KOPT-K1 (cell line): Measurements from ENCODE around the gene NCMAP.
"Not testable (repeated sequence)": the region's sequence is repeated elsewhere in the genome, so short reads cannot be mapped to it uniquely, and the experiment has no call there.

ENCODE experiments used
- H3K27ac ChIP-seq: fragments of 200-600 bp; sonication (generic); 2 replicates; pipeline ENCODE4 v1.5.1; 2016; ENCODE audit warnings: antibody characterized with exemption, mild to moderate bottlenecking, low read depth, low read length; ENCODE audit not compliant: poor library complexity, severe bottlenecking
- H3K36me3 ChIP-seq: fragments of 200-600 bp; sonication (generic); 2 replicates; pipeline ENCODE4 v1.5.1; 2017; ENCODE audit warnings: antibody characterized with exemption, mild to moderate bottlenecking, low read length, moderate library complexity; ENCODE audit not compliant: insufficient read depth
- H3K9me3 ChIP-seq: fragments of 200-600 bp; sonication (generic); 2 replicates; pipeline ENCODE4 v1.5.1; 2017; ENCODE audit warnings: antibody characterized with exemption, low read length, mild to moderate bottlenecking; ENCODE audit not compliant: insufficient read depth, poor library complexity, severe bottlenecking

NCMAP gene

DNA sequence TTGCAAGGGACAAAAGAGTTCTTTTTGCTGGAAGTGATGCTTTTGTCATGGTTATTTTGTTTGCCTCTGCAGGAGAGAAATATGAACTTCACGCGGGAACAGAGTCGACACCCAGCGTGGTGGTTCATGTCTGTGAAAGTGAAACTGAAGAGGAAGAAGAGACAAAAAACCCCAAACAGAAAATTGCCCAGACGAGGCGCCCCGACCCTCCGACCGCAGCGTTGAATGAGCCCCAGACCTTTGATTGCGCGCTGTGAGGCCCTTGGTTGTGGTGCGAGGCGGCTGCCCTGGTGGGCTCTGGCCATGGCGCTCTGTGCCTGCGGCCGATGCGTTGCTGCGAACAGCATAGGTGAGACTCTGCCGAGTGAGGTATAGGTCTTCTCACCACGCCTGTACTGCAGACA lies 20.9 kb upstream of the NCMAP start:
- peak overlapping the region; percentile 88 for H3K27ac ChIP-seq

DNA sequence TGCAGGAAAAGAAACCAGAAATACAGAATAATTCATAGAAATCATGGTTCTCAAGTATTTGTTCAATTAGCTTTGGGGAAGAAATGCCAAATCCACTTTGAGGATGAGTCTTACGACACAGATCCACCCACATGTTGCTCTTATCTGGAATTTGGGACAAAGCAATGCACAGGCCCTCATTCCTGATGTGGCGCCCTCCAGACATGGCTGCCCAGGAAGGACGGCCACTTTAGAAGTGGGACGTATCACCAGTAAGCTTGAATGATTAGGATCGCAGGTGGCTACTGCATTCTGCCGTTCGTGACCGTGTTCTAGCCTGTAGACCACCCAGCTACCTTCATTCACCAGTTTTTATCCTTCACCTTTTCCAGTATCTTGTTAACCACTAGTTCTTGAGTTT lies 20.1 kb upstream of the NCMAP start:
- no peaks in the 10 kb centered on the region for H3K36me3 ChIP-seq
- H3K27ac ChIP-seq = peak overlapping the region; percentile 88
- H3K9me3 ChIP-seq = no peaks in the 10 kb centered on the region

More for the DNA sequence above, 20.9 kb upstream of the NCMAP start:
- H3K36me3 ChIP-seq = no peaks in the 10 kb centered on the region
- H3K9me3 ChIP-seq = no peaks in the 10 kb centered on the region

DNA sequence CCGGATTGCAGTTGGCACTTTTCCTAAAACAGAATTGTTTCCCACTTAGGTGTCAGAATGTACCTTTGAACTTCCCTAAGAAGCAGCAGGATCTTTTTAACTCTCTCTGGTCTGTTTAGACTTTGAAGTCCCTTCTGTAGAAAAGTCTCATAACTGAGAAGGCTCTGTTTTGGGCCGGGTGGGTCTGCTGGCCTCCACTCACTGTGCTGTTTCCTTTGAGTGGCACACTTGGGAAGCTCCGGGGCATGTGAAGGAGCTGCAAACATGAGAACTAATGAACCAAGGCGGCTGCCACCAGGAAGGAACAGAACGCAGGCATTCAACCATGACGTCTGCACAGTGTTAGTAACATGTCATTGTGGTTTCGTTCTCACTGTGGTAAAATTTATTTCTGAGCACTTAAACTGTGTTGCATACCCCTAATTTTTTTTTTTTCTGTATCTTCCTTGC lies 19.5 kb upstream of the NCMAP start:
- Histone ChIP-seq H3K9me3 (no peaks in the 10 kb centered on the region), H3K27ac (peak overlapping the region; percentile 88), H3K36me3 (no peaks in the 10 kb centered on the region)

GRCh38 chr1:24540051-24540905 lies 15.6 kb upstream of the NCMAP start:
- Histone ChIP-seq H3K36me3 (no peaks in the 10 kb centered on the region), H3K9me3 (no peaks in the 10 kb centered on the region), H3K27ac (no peak overlapping the region)

DNA sequence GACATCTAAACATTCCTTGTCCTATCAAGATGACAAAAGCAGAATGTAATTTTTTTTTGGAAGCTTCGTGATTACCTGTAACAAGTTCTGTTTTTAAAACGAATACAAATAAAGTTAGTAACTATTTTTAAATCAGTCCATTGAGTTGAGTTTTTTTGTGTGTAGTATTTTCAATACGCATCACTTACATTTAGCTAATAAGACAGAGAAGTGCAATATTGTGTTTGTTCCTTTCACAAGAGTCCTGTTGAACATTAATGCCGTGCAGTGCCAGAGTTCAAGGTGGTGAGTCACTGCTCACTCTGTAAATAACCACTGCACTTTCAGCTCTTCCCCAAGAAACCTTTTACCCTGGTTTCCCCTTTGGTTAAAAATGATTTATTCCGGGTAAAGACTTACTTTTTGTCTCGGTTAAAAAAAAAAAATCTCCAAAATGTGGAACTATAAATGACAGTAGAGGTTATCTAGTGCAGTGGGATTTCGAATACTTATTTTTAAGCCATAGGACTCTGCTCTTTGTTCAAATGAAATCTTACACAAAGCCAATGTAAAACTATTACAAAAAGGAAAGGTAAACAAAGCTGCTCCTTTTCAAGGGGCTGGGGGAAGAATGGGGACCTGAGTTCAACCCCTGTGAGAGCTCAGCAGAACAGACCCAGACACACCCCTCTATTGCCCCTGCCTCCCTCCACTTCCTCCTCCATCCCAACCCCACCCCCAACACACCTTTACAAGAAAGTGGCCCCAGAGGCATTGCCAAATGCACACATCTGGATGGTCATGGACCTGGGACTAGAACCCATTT lies 14.8 kb upstream of the NCMAP start:
- no peaks in the 10 kb centered on the region for H3K36me3 ChIP-seq
- H3K9me3 ChIP-seq = no peaks in the 10 kb centered on the region
- no peak overlapping the region for H3K27ac ChIP-seq

DNA sequence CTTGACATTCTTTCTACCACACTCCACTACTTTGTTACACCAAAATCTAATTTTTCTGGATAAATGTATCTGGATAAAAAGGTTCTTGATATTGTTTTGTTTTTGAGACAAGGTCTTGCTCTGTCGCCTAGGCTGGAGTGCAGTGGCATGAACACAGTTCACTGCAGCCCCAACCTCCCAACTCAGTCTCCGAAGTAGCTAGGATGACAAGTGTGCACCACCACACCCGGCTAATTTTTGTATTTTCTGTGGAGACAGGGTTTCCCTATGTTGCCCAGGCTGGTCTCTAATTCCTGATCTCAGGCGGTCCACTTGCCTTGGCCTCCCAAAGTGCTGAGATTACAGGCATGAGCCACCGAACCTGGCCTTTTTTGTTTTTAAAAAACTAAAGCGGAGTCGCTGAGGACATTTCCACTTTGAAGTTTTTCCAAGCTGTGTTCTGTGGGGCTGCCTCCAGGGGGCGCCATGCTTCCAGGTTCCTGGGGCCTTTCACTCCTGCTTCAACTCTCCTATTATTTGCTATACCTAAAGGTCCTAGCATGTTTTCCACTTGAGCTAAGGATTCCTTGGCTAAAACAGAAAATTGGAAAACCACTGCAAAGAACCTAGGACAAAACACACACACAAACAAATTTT lies 14.1 kb upstream of the NCMAP start:
- H3K27ac ChIP-seq = no peak overlapping the region
- H3K9me3 ChIP-seq = no peaks in the 10 kb centered on the region
- no peaks in the 10 kb centered on the region for H3K36me3 ChIP-seq

GRCh38 chr1:24544239-24544638 lies 11.6 kb upstream of the NCMAP start:
- Histone ChIP-seq H3K36me3 (no peaks in the 10 kb centered on the region), H3K27ac (no peak overlapping the region), H3K9me3 (no peaks in the 10 kb centered on the region)

- Histone ChIP-seq H3K36me3 (no peaks in the 10 kb centered on the region), H3K27ac (no peak overlapping the region), H3K9me3 (no peaks in the 10 kb centered on the region)
These were observed 10.2 kb upstream of the NCMAP start for GRCh38 chr1:24545662-24546061.

DNA sequence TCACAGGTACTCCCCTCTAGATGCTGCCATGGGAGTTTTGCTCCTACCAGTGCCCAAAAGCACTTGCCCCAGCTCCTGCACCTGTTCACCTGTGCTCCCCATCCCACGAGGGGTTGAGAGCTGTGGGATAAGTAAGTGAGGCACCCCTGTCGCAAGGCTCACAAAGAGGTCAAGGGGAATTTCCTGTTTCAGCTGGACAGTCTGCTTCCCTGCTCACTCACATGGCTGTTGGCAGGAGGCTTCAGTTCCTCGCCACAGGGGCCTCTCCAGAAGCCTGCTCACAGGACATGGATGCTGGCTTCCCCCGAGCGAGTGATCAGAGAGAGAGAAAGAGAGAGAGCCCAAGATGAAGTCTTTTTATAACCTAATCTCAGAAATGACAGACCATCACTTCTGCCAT lies 8.7 kb upstream of the NCMAP start:
- H3K9me3 ChIP-seq = no peaks in the 10 kb centered on the region
- no peak overlapping the region for H3K27ac ChIP-seq
- H3K36me3 ChIP-seq = no peaks in the 10 kb centered on the region

DNA sequence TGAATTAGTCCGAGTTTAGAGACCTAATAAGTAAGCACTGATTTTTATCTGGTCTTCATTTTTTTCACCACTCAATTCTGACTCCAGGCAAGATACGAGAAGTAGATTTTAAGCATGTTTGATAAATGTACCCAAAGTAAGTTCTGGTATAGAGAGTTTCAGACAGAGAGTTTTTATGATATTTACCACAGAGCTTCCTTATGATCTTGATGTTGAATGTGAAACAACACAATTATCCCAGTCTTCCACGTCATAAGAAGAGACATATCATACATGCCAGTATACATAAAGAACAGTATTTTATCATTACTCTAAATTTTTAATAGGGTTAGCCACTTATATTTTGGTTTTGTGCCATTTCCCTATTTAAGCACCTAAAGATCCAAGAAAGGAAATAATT lies 7.8 kb upstream of the NCMAP start:
- H3K27ac ChIP-seq = no peak overlapping the region

DNA sequence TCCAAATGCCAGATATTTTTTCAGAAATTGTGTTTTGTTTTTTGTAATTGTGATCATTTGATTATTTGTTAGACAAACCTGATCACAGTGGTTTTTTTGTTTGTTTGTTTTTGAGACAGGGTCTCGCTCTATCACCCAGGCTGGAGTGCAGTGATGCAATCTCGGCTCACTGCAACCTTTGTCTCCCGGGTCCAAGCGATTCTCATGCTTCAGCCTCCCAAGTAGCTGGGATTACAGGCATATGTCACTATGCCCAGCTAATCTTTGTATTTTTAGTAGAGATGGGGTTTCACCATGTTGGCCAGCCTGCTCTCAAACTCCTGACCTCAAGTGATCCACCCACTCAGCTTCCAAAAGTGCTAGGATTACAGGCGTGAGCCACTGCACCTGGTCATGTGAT lies 6.7 kb upstream of the NCMAP start:
- not testable (repeated sequence) for H3K9me3 ChIP-seq, H3K27ac ChIP-seq, H3K36me3 ChIP-seq

More for the DNA sequence above, 7.8 kb upstream of the NCMAP start:
- no peaks in the 10 kb centered on the region for H3K36me3 ChIP-seq
- no peaks in the 10 kb centered on the region for H3K9me3 ChIP-seq

- Histone ChIP-seq H3K9me3 (no peaks in the 10 kb centered on the region), H3K36me3 (no peaks in the 10 kb centered on the region), H3K27ac (no peak overlapping the region)
These were observed 4.5 kb upstream of the NCMAP start for GRCh38 chr1:24551290-24551959.

- H3K27ac ChIP-seq = no peak overlapping the region
- no peaks in the 10 kb centered on the region for H3K36me3 ChIP-seq
These were observed 3.8 kb upstream of the NCMAP start for GRCh38 chr1:24551960-24552571.

DNA sequence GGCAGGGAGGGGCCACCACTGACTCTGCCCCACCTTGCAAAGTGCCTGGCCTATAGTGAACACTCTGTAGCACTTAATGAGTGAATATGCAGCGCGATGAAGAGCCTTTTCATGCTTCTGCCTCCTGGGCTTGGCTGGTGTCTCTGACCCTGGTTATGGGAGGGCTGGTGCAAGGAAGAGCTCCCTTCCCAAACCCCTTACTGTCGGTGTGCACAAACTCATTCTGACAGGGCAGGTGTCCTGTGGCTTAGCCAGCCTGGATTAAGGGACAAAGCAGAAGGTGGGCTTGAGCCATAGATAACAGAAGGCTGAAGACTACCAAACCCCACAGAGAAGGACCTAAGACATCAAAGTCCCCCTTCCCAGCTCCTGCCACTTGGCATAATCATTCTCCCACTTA lies 2.0 kb upstream of the NCMAP start:
- H3K27ac ChIP-seq = no peak overlapping the region
- H3K9me3 ChIP-seq = no peaks in the 10 kb centered on the region
- H3K36me3 ChIP-seq = no peaks in the 10 kb centered on the region

More at GRCh38 chr1:24551960-24552571, 3.8 kb upstream of the NCMAP start:
- no peaks in the 10 kb centered on the region for H3K9me3 ChIP-seq
